ELR (cell line): ENCODE measurements around the gene PDGFB.

Experiments
- DNase-seq: peaks from one replicate; pipeline ENCODE4 v3.0.0-alpha.2; 2015; ENCODE audit warnings: low read depth

PDGFB gene

GRCh38 chr22:39239561-39240423, 5.0 kb downstream of the PDGFB start:
- no peak for DNase-seq

- no peak for DNase-seq
These were observed 5.7 kb downstream of the PDGFB start for GRCh38 chr22:39238966-39239505.

- no peak for DNase-seq
These were observed 6.2 kb downstream of the PDGFB start for GRCh38 chr22:39238561-39238960.

GRCh38 chr22:39238101-39238466, 6.7 kb downstream of the PDGFB start:
- DNase-seq = no peak

GRCh38 chr22:39237318-39238100, 7.3 kb downstream of the PDGFB start:
- no peak for DNase-seq

GRCh38 chr22:39236321-39237317, 8.2 kb downstream of the PDGFB start:
- no peak for DNase-seq

- no peak for DNase-seq
These were observed 9.7 kb downstream of the PDGFB start for GRCh38 chr22:39234867-39235687.

- no peak for DNase-seq
These were observed 10.4 kb downstream of the PDGFB start for GRCh38 chr22:39234472-39234787.

- DNase-seq = no peak
These were observed 10.9 kb downstream of the PDGFB start for GRCh38 chr22:39233710-39234471.

GRCh38 chr22:39232806-39233709, 11.7 kb downstream of the PDGFB start:
- DNase-seq = no peak

GRCh38 chr22:39232246-39232645, 12.5 kb downstream of the PDGFB start:
- no peak for DNase-seq

GRCh38 chr22:39231197-39231950, 13.4 kb downstream of the PDGFB start:
- DNase-seq = no peak

- DNase-seq = no peak
These were observed 14.3 kb downstream of the PDGFB start for GRCh38 chr22:39230261-39231196.

GRCh38 chr22:39229688-39230260, 15.0 kb downstream of the PDGFB start:
- no peak for DNase-seq

GRCh38 chr22:39229075-39229474, 15.7 kb downstream of the PDGFB start:
- no peak for DNase-seq

- no peak for DNase-seq
These were observed 17.1 kb downstream of the PDGFB start for GRCh38 chr22:39227542-39228272.
